CD14-positive monocyte (primary cell): ENCODE results near the gene CCDC167. TPM values are rescaled to one million over a fixed set of nuclear protein-coding genes. Genes with fewer than 3 reads are reported as not detected.

Experiments used
- DNase-seq, 3 donors: peaks; one replicate each; pipeline ENCODE4 v3.0.0-alpha.2; 2011 to 2022
- H2AFZ ChIP-seq: 2 replicates; pipeline ENCODE4 v1.6.0; 2012; ENCODE audit warnings: mild to moderate bottlenecking, low read depth, low read length, inconsistent platforms; ENCODE audit not compliant: insufficient read depth, poor library complexity, severe bottlenecking
- H3K27ac ChIP-seq, 2 donors: 1 replicate in 1 of 2; 2 replicates in 1 of 2; pipeline ENCODE4 v1.5.1; 2012 to 2013; ENCODE audit warnings: low read length in 2 of 2, control low read depth in 1 of 2, inconsistent platforms in 1 of 2, low read depth in 1 of 2, mild to moderate bottlenecking in 1 of 2
- H3K27me3 ChIP-seq, 2 donors: one replicate each; pipeline versions ENCODE4 v1.6.0 to v1.6.1; 2011 to 2013; ENCODE audit warnings: low read length in 2 of 2; ENCODE audit not compliant: control insufficient read depth in 2 of 2, insufficient read depth in 2 of 2
- H3K36me3 ChIP-seq, 2 donors: replicated peaks in 1 of 2; 1 replicate in 1 of 2; 2 replicates in 1 of 2; pipeline versions ENCODE4 v1.5.1 to v1.6.1; 2012 to 2013; ENCODE audit warnings: low read length in 2 of 2, control low read depth in 1 of 2, inconsistent platforms in 1 of 2, mild to moderate bottlenecking in 1 of 2; ENCODE audit not compliant: insufficient read depth in 2 of 2, control insufficient read depth in 1 of 2
- H3K4me1 ChIP-seq, 2 donors: 1 replicate in 1 of 2; 2 replicates in 1 of 2; pipeline versions ENCODE4 v1.5.1 to v1.6.1; 2012 to 2013; ENCODE audit warnings: low read length in 2 of 2, control low read depth in 1 of 2, inconsistent platforms in 1 of 2, mild to moderate bottlenecking in 1 of 2, moderate library complexity in 1 of 2; ENCODE audit not compliant: insufficient read depth in 2 of 2, control insufficient read depth in 1 of 2
- H3K4me2 ChIP-seq: replicated peaks from 2 replicates; pipeline ENCODE3; 2012; ENCODE audit warnings: low read length, moderate library complexity, mild to moderate bottlenecking; ENCODE audit not compliant: poor library complexity, severe bottlenecking; ENCODE audit errors: extremely low read depth
- H3K4me3 ChIP-seq, 3 experiments: fragments of 200-600 bp in 1 of 3; sonication (generic) in 1 of 3; replicated peaks in 1 of 3; 1 replicate in 2 of 3; 2 replicates in 1 of 3; pipeline ENCODE4 v1.5.1; 2011 to 2013; ENCODE audit warnings: low read length in 3 of 3, mild to moderate bottlenecking in 3 of 3, control low read depth in 2 of 3, low read depth in 2 of 3, inconsistent platforms in 1 of 3, moderate library complexity in 1 of 3
- H3K79me2 ChIP-seq: 2 replicates; pipeline ENCODE4 v1.6.0; 2012; ENCODE audit warnings: mild to moderate bottlenecking, control low read depth, inconsistent platforms, low read length, moderate library complexity; ENCODE audit not compliant: insufficient read depth
- H3K9ac ChIP-seq: 2 replicates; pipeline ENCODE4 v1.6.0; 2017; ENCODE audit warnings: low read length, mild to moderate bottlenecking; ENCODE audit not compliant: insufficient read depth, poor library complexity, severe bottlenecking
- H3K9me3 ChIP-seq, 2 donors: replicated peaks in 1 of 2; 1 replicate in 1 of 2; 2 replicates in 1 of 2; pipeline versions ENCODE4 v1.5.1 to v1.6.1; 2012 to 2013; ENCODE audit warnings: low read length in 2 of 2, control low read depth in 1 of 2; ENCODE audit not compliant: control insufficient read depth in 1 of 2, insufficient read depth in 1 of 2
- H4K20me1 ChIP-seq: 2 replicates; pipeline ENCODE4 v1.6.0; 2012; ENCODE audit warnings: mild to moderate bottlenecking, low read length, control low read depth, moderate library complexity; ENCODE audit not compliant: insufficient read depth
- H3K27ac Mint-ChIP-seq, 7 donors: one replicate each; pipeline ENCODE4 v1.8.0; 2020; ENCODE audit warnings: mild to moderate bottlenecking in 7 of 7, mixed read lengths in 7 of 7, moderate library complexity in 6 of 7, inconsistent platforms in 2 of 7
- H3K27me3 Mint-ChIP-seq, 3 donors: one replicate each; pipeline ENCODE4 v1.8.0; 2021 to 2022; ENCODE audit warnings: low read depth in 3 of 3, mild to moderate bottlenecking in 3 of 3, mixed read lengths in 3 of 3, moderate library complexity in 3 of 3, inconsistent platforms in 1 of 3
- H3K36me3 Mint-ChIP-seq, 2 donors: one replicate each; pipeline ENCODE4 v1.8.0; 2020; ENCODE audit warnings: mixed read lengths in 2 of 2, inconsistent platforms in 1 of 2, mild to moderate bottlenecking in 1 of 2
- H3K4me1 Mint-ChIP-seq: one replicate; pipeline ENCODE4 v1.8.0; 2020; ENCODE audit warnings: mild to moderate bottlenecking, mixed read lengths
- H3K4me3 Mint-ChIP-seq, 2 donors: one replicate each; pipeline ENCODE4 v1.8.0; 2020; ENCODE audit warnings: mild to moderate bottlenecking in 2 of 2, mixed read lengths in 2 of 2, moderate library complexity in 1 of 2
- H3K9me3 Mint-ChIP-seq, 7 donors: one replicate each; pipeline ENCODE4 v1.8.0; 2020 to 2022; ENCODE audit warnings: mixed read lengths in 7 of 7, mild to moderate bottlenecking in 6 of 7, moderate library complexity in 6 of 7, inconsistent platforms in 2 of 7
- WGBS: methylation state at CpG from one replicate; pipeline ENCODE4 v1.1.5; 2013; ENCODE audit warnings: missing lambda C conversion rate; ENCODE audit not compliant: insufficient coverage; 5-methylcytosine and 5-hydroxymethylcytosine counted together
- intact Hi-C, 2 donors: fragments of 100-400 bp; cut with micrococcal nuclease; formaldehyde crosslinking; loops; one replicate each; pipeline versions ENCODE4 v1.15.0 to v1.15.1; 2023
- polyA plus RNA-seq, 3 donors: library from polyadenylated mRNA; depleted of rRNA in 1 of 3; unstranded in 2 of 3; stranded (reverse) in 1 of 3; fragments of 300-500 nt in 2 of 3; fragments of >200 nt in 1 of 3; fragmentation: Illumina TruSeq in 2 of 3; gene quantifications; 1 replicate in 2 of 3; 2 replicates in 1 of 3; pipeline ENCODE4 v1.2.3, GENCODE V29; 2012 to 2021
- TF ChIP-seq, protein P1 (sequence below): fragments of 200-600 bp; IDR thresholded peaks from one replicate; pipeline ENCODE4 v1.8.0; 2022; ENCODE audit warnings: antibody characterized with exemption, mild to moderate bottlenecking

CCDC167 gene
- polyA plus RNA-seq, 3 donors: 12.5 to 22.9 (median 20.7) TPM

- Mint-ChIP-seq H3K27me3 (peaks cover 17 to 28% (median 24%) of the 10 kb centered on the region in 3 donors), H3K9me3 (peaks cover 0 to 5% (median 0%) of the 10 kb centered on the region in 7 donors), H3K4me3 (peak overlapping the region in 1 of 2 donors; percentile 28), H3K36me3 (no peaks in the 10 kb centered on the region), H3K27ac (no peak overlapping the region), H3K4me1 (peaks cover 6% of the 10 kb centered on the region)
- TF ChIP-seq, protein P1, sequence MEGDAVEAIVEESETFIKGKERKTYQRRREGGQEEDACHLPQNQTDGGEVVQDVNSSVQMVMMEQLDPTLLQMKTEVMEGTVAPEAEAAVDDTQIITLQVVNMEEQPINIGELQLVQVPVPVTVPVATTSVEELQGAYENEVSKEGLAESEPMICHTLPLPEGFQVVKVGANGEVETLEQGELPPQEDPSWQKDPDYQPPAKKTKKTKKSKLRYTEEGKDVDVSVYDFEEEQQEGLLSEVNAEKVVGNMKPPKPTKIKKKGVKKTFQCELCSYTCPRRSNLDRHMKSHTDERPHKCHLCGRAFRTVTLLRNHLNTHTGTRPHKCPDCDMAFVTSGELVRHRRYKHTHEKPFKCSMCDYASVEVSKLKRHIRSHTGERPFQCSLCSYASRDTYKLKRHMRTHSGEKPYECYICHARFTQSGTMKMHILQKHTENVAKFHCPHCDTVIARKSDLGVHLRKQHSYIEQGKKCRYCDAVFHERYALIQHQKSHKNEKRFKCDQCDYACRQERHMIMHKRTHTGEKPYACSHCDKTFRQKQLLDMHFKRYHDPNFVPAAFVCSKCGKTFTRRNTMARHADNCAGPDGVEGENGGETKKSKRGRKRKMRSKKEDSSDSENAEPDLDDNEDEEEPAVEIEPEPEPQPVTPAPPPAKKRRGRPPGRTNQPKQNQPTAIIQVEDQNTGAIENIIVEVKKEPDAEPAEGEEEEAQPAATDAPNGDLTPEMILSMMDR: no peak
- H3K9me3 ChIP-seq: no peaks in the 10 kb centered on the region
- H3K9ac ChIP-seq: no peak overlapping the region
- WGBS: 90% methylated on average over 2 of the region's 3 CpGs
- H3K36me3 ChIP-seq: no peaks in the 10 kb centered on the region
- no peaks in the 10 kb centered on the region for H3K79me2 ChIP-seq
- DNase-seq: no peak
- no peak overlapping the region for H3K27ac ChIP-seq
- no peak overlapping the region for H3K4me2 ChIP-seq
- no peak overlapping the region for H2AFZ ChIP-seq
- H3K4me1 ChIP-seq: no peaks in the 10 kb centered on the region
- intact Hi-C loops: no loop called here
- no peaks in the 10 kb centered on the region for H4K20me1 ChIP-seq
- H3K27me3 ChIP-seq: peaks cover 0 to 8% of the 10 kb centered on the region in 2 donors
- H3K4me3 ChIP-seq: no peak overlapping the region
These were observed 23.1 kb upstream of the CCDC167 start for GRCh38 chr6:37522836-37523235.

- H3K4me1 ChIP-seq: peaks cover 8 to 11% of the 10 kb centered on the region in 2 donors
- H4K20me1 ChIP-seq: no peaks in the 10 kb centered on the region
- no peak overlapping the region for H3K27ac ChIP-seq
- no peaks in the 10 kb centered on the region for H3K36me3 ChIP-seq
- TF ChIP-seq, protein P1: no peak
- no peak overlapping the region for H2AFZ ChIP-seq
- DNase-seq: no peak
- H3K4me2 ChIP-seq: no peak overlapping the region
- Mint-ChIP-seq H3K27me3 (peaks cover 16 to 32% (median 27%) of the 10 kb centered on the region in 3 donors), H3K4me1 (peaks cover 18% of the 10 kb centered on the region), H3K27ac (peak overlapping the region in 1 of 7 donors; percentile 85), H3K4me3 (peak overlapping the region in 1 of 2 donors; percentile 3), H3K9me3 (peaks cover 0 to 5% (median 0%) of the 10 kb centered on the region in 7 donors), H3K36me3 (no peaks in the 10 kb centered on the region)
- 80% methylated on average over 3 of the region's 4 CpGs for WGBS
- H3K4me3 ChIP-seq: no peak overlapping the region
- peaks cover 0 to 8% of the 10 kb centered on the region in 2 donors for H3K27me3 ChIP-seq
- no peaks in the 10 kb centered on the region for H3K9me3 ChIP-seq
- no peaks in the 10 kb centered on the region for H3K79me2 ChIP-seq
- no peak overlapping the region for H3K9ac ChIP-seq
- intact Hi-C loops: no loop called here
These were observed 22.0 kb upstream of the CCDC167 start for GRCh38 chr6:37521674-37522073.
